Cardiac septum (tissue), 1 donor: ENCODE measurements around the gene EIF2D. TPM values are rescaled to one million over a fixed set of nuclear protein-coding genes. Genes with fewer than 3 reads are reported as not detected.
"Not testable (repeated sequence)": the region's sequence is repeated elsewhere in the genome, so short reads cannot be mapped to it uniquely, and the experiment has no call there.

Source experiments
- DNase-seq: peaks from one replicate; pipeline ENCODE4 v3.0.0-alpha.2; 2020; ENCODE audit warnings: low spot score
- intact Hi-C: fragments of 100-400 bp; cut with DNase I; formaldehyde crosslinking; loops from one replicate; pipeline ENCODE4 v1.14.0; 2022
- long read RNA-seq: library from polyadenylated mRNA; unstranded; transcript quantifications from one replicate; pipeline ENCODE4 v2.0.0, GENCODE V29; 2021
- total RNA-seq: library from RNA; stranded (reverse); fragmentation: NEBNext Ultra II Directional; extraction: Animal tissue kit (Norgen Biotek cat#: 25700); gene quantifications from one replicate; pipeline ENCODE4 v1.2.1, GENCODE V29; 2021
- donor health status: DM: no; HTN: no; CAD: no.

The EIF2D gene, protein sequence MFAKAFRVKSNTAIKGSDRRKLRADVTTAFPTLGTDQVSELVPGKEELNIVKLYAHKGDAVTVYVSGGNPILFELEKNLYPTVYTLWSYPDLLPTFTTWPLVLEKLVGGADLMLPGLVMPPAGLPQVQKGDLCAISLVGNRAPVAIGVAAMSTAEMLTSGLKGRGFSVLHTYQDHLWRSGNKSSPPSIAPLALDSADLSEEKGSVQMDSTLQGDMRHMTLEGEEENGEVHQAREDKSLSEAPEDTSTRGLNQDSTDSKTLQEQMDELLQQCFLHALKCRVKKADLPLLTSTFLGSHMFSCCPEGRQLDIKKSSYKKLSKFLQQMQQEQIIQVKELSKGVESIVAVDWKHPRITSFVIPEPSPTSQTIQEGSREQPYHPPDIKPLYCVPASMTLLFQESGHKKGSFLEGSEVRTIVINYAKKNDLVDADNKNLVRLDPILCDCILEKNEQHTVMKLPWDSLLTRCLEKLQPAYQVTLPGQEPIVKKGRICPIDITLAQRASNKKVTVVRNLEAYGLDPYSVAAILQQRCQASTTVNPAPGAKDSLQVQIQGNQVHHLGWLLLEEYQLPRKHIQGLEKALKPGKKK
- 27.8 TPM for total RNA-seq
- long read RNA-seq, transcript EIF2D-202 (13 exons, 1,633 nt): minor isoform, 9 of 52 reads
- long read RNA-seq, transcript EIF2D-201 (15 exons, 2,005 nt): major isoform, 10 of 52 reads
- long read RNA-seq, partial matches to known transcripts: 9 of 52 reads
- long read RNA-seq, other reads (novel, unspliced or antisense): 24 of 52 reads

DNA sequence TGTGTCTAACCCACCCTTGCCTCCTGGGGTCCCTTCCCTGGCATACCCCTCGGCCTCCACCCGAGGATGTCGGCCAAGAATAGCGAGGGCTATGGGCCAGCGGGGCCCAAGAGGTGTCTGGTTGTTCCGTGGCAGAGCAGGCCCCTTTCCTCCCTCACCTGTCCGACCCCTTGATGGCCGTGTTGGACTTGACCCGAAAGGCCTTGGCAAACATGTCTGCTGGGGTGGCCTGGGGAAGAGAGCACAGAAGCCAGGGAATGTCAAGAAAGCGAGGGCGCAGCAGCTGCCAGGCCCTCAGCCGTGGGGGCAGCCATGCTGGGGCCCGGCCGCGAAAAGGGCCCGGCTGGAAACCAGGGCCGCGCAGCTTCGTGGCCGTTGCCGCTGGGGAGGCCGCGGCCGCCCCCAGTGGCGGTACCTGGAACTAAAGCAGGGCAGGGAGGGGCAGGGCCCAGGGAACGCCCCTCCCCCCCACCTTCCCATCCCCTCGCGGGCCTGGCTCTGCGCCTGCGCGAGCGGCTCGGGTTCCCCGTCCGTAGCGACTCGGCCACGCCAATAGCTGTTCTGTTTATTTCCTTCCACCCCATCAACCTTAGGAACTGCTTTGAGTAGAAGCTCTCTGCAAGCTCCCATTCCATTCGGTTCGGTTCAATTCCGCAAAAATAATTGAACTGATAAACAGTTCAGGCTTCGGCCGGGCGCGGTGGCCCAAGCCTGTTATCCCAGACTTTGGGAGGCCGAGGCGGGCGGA lies at the start of gene EIF2D:
Gene EIF2D (minus strand): TSS at position 337 of the 748 bp plus-strand sequence. CDS start 123 bp downstream, at position 214.
- peak; percentile 96 for DNase-seq
- intact Hi-C loops: no loop called here

DNA sequence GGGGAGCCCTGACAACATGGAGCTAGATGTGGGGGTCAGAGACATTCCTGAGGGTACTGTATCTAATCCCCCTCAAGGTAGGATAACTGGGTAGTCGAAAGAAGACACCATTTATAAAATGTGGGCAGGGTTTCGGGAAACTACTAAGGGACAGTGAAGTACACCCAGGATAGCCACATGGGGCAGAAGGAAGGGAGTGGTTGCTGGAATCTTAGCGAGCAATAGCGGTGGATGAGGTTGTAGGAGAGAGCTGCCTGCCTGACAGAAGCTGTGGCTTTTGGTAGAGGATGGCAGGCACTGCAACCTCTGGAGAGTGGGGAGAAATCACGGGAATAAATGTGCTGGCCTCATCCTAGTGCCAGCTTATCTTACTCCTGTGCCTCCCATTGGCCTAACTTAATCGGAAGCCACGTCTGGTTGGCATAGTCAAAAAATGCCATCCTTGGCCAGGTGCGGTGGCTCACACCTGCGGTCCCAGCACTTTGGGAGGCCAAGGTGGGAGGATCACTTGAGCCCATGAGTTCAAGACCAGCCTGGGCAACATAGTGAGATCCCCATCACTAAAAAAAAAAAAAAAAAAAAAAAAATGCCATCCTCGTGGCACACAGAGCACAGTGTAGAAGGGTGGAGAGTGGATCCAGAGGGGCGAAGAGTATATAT lies 49.0 kb upstream of the EIF2D start:
- intact Hi-C loops: no loop called here
- DNase-seq: no peak

DNA sequence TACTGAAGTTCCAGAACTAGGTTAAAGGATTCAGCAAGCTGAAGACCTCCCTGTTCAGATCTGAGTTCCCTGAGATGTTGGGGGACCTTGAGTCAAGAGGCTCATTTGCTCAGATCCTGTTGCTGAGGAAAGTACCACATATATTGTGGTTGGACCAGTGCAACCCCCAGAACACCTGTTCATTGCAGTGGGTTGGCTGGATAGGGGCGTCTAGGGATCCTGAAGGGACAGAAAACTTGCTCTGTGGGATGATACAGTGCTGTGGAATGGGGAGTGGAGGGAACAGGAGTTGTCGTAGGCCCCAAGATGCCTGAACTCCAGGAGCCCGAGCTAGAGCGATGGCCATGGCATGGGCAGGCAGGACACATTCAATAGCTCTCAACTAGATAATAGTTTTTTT lies 47.9 kb upstream of the EIF2D start:
- intact Hi-C loops: no loop called here
- DNase-seq: no peak

DNA sequence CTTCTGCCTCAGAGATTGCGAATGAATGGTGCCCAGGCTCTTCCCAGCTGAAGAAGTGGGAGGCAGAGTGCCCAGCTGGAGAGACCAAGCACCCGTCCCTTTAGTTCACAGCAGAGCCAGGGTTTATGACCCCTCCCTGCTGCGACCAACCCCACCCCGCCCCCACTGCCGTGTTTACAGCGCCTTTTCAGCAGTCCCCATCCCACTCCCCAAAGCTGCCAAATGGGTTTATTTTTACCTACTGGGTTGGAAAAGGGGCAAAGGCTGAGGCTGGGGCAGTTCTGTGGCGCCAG lies 46.7 kb upstream of the EIF2D start:
- no peak for DNase-seq
- intact Hi-C loops: loop anchor here (1.0 to 2.0 kb wide), 3 partner anchors 24 to 65 kb away; partner anchors contain the start of gene DYRK3

DNA sequence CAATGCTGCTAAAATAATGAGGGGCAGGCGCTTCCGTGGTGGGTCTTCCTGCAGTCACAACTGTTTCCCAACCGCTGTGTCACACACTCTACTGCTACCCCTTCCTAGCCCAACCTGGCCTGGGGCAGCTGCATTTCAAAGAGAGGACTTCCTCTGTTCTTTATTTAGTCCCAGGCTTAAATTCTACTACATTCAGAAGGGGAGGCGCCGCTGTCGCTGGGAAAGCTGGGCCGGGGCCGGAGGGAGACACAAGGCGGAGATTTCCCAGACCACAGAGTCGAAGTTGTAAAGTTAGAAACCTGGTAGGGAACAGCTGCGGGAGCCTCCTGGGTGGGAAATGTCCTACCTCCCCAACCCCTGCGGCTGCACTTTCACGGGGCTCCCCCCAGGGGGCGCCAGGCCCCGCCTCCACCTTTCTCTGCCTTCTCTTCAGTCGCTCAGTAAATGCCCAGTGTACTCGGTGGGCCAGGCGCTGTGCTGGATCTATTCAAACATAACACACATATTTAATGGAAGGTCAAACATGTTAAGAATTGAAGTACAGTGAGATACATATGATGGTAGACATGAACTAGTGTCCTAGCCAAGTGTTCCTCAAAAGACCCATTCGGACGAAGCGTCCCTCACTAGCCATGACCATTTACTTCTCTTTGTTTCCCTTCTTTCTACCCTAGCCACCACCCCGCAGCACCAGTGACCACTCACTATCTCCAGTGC lies 46.2 kb upstream of the EIF2D start:
- peak; percentile 85 for DNase-seq
- intact Hi-C loops: loop anchor here (1.0 to 2.0 kb wide), 3 partner anchors 24 to 66 kb away; partner anchors contain the start of gene DYRK3

DNA sequence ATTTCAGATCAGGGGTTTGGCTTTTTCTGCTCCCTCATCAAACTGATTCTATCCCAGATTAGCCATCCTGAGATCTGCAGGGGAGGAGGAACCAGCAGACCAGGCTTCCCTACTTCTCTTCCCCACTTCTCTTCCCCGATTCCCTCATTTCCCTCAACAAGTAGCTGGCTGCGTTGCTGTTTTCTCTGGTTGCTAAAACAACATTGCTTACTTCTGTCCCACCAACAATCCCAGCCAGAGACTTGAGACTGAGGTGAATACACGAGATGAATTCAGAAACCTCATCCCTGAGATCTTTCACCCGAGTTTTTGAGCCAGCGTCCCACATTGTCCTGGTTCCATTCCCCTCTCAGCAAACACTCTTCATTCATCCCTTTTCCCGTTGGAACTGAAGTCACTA lies 45.5 kb upstream of the EIF2D start:
- DNase-seq: no peak
- intact Hi-C loops: loop anchor here (1.0 to 2.0 kb wide), 3 partner anchors 23 to 67 kb away; partner anchors contain the start of gene DYRK3

DNA sequence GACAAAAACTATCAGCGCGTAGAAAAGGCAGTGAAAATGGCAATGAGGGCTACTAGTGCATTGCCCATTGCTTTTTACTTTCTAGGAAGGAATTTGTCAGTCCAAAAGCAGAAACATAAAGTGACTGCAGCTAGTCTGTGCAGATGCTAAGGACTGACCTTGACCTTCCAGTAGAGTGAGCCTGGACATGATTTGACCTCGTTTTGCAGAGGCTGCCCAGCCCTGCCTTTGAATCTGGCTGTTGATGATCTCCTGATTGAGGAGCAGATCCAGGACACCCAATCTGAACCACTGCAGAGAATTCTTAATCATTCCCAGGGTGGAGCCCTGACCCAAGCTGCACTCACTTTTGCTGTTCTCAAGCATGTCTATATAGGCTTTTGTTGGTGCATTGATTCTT lies 44.7 kb upstream of the EIF2D start:
- no peak for DNase-seq
- intact Hi-C loops: no loop called here

DNA sequence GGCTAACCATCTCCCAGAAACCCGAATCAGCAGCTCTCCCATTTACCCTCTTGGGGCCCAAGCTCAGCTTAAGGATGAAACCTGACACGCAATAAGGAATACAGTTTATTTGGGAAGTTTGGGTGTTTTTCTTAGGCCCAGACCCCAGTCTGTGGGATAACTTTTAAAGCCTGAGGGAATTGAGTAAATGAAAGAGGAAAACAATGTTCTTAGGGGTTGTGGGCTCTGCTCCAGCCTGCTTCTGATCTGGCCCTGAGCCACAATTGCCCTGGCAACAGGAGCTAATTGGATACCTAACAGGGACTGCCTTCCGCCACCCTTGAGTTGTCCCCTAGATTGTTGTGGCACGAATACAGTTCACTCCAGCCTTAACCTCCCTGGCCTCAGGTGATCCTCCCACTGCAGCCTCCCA lies 43.2 kb upstream of the EIF2D start:
- intact Hi-C loops: no loop called here
- no peak for DNase-seq

DNA sequence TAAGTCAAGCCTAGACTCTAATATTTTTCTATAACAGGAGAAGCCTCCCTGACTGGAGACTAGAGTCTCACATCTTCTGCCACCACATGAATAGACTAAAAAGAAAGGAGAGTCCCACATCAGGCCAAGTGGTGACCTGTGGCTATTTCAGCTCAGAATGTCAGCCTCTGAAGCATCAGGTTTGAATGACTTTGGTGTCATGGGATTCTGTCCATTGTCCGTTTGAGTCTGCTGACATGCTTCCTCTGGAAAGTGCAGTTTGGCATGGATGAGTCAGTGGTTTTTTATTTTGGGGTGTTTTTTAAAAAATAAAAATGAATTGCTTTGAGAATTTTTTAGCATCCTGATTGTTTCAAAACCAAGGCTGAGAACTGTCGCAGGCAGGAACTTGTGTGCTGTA lies 42.6 kb upstream of the EIF2D start:
- DNase-seq: no peak
- intact Hi-C loops: no loop called here

DNA sequence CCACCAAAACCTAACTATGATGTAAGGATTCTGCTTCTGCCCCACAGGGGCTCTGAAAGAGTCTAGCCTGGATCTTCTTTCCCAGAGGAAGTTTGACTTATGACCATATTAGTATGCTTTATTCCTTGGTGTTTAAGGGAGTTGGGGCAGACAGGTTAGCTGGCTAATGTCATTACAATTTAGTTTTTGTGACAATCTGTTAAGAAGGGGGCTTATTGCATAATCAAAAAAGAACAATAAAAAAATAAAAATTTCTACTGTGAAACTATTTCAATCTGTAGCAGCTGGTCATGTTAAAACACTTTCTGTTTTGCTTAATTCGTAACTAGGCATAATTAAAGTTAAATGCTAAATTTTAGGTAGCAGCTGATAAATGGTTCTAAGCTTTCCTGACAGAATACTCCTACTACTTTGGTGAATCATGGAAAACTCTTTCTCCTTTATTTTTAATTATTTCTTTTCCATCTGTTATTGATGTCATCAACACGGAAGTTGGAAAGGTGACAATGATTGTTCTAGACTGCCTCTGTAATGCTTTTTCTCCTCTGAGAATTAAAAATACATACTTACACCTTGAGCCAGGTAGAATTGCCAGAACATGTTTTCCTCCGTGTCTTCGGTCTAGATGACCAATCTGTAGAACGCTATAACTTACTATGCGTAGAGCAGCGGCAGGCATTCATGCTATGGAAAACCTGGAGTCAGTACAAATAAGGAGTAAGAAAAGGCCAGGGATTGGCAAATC lies 41.6 kb upstream of the EIF2D start:
- DNase-seq: no peak
- intact Hi-C loops: no loop called here

DNA sequence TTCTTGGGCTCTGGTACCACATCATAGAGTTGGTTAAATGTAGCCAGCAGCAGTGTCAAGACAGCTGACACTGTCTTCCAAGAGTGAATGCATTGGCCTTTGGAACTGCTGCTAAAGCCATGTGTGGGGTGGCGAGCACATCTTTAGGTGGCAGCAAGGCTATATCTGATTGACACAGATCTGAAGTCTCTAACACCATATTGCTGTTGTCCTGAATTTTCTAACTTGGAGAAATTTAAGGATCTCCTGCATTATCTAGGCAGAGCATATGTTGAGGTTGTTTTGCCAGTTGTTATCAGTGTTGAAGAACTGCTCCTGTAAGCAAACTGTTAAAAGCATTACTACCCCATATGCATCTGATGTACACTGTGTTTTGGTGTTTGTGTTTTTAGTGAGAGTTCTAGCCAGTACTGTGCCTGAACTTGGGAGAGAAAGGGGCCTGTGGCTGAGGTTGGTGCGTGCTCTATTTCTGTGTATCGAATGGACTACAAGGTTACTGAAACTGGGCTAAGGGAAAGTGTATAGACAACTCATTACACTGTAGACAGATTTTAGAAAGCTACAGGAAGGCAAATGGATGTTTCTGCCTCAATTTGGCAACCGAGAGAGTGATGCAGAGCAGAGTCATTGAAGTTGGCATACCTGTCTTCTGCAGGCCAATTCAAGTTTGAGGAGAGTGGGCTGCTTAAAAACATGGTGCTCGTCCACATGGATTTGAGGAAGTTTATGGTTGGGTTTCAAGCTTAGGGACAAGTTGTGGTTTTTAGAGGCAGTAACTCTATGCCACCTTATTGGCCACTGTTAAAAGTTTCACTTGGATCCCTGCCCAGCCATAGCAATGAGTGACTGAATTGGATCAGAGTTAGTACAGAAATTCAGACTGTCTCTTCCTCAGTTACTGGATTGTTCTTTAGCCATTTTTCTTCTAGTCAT lies 40.0 kb upstream of the EIF2D start:
- intact Hi-C loops: no loop called here

DNA sequence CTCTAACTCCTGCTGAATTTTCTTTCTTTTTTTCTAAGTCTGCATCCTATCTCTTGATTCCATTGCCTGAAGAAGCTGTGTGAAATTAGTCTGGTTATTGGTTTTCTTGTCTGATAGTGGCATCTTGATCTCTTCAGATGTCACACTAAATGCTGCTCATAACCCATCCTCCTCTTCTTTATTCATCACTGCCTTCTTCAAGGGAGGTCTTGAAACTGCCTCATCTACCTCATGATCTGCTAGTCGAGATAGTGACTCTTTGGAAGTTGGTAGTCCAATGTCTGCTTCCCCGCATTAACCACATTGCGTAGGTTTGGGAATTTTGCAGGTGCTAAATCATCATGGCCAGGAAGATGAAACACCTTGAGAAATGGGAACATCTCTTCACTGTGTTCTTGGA lies 38.7 kb upstream of the EIF2D start:
- DNase-seq: no peak
- intact Hi-C loops: no loop called here

More for the DNA sequence above, 40.0 kb upstream of the EIF2D start:
- no peak for DNase-seq

DNA sequence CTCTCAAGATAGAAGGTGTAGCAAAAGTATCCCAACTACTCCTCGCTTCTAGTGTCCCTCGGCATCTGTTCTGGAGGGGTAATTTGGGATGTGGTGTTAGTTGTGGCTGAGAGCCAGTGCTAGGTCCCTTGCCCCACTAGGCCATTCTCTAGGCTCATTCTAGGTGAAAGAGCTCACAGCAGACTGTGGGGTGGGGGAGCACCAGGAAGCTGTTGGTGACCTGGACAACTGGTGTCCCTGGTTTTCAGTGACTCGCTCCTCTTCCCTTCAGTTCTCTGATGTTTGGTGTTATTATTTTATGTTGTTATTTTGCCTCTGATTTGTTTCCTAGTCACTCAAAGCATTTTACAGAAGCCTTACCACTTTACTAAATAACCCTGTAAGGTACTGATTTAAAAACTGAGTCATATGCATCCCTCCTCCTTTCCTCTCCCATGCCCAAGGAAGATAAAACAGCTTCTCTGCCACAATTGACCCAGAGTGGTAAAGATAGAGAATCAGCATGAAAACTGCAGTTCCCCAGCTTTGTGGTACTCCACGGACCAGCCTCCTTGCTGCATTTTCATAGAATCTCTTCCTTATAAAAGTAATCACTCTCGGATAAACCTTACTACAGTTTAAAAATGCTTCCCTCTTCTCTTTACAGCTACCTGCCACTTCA lies 37.1 kb upstream of the EIF2D start:
- no peak for DNase-seq
- intact Hi-C loops: no loop called here

DNA sequence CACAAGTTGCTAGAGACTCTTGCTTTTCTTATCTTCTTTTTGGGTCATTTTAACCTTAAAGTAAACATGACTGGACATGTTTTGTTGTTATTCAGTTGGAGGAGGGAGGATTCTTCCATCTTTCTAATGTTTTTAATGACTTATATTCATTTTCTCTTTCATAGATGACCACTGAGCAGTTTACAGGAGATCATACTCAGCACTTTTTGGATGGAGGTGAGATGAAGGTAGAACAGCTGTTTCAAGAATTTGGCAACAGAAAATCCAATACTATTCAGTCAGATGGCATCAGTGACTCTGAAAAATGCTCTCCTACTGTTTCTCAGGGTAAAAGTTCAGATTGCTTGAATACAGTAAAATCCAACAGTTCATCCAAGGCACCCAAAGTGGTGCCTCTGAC lies 35.0 kb upstream of the EIF2D start:
- DNase-seq: no peak
- intact Hi-C loops: no loop called here

DNA sequence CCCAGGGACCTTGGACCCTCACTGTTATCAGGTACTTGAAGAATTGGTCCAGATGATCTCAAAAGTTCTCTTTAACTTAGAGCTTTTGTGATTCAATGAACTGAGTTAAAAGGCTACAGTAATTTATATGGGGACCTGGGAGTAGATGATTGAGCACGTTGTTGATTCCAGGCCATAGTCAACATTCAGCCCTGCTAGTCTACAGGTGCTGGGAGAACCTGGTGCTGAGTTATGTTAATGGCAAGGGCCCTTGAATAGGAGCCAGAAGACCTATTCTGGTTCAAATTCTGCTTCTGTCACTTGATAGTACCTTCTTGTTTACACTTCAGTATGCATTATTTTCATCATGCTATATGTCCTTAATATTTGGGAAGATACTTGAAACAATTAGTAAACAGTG lies 34.2 kb upstream of the EIF2D start:
- no peak for DNase-seq
- intact Hi-C loops: no loop called here

DNA sequence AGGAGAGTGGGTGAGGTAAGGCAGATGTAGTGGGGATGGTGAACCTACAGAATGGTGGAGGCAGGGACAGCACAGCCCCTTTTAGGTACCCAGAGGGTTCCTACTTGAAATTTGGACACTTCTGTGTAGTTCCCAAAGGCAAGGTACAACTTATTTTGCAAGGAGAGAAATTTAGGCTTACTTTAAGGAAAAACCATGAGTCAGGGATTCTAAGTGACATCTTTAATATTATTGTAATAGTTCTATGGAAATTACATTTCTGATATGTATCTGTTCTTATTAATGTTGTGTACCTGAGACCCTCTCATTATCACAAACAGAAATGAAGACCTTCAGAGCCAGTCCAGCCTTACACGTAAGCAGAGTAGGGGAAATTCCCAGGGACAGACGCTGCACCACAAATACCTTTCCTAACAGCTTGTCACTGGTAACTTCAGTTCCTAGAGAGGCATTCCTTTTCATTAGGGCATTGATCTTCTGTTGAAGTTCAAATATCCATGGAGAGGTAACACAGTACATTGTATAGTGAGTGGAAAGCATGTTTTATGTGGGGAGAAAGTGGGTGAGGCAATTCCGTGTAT lies 30.9 kb upstream of the EIF2D start:
- no peak for DNase-seq
- intact Hi-C loops: no loop called here

DNA sequence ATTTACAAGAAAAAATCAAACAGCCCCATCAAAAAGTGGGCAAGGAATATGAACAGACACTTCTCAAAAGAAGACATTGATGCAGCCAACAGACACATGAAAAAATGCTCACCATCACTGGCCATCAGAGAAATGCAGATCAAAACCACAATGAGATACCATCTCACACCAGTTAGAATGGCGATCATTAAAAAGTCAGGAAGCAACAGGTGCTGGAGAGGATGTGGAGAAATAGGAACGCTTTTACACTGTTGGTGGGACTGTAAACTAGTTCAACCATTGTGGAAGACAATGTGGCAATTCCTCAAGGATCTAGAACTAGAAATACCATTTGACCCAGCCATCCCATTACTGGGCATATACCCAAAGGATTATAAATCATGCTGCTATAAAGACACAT lies 29.8 kb upstream of the EIF2D start:
- DNase-seq, intact Hi-C loops: not testable (repeated sequence)
